GM12878 (cell line): ENCODE measurements around the gene CALM3. TPM values are rescaled to one million over a fixed set of nuclear protein-coding genes. Genes with fewer than 3 reads are reported as not detected.
A peak's percentile ranks its signal among the peaks of the same experiment; 100 is the strongest.

Experiments
- ATAC-seq: fragments of 200-7000 bp; cut with Tn5 transposase; 3 replicates; pipeline ENCODE4 v1.9.1; 2020; ENCODE audit warnings: mild to moderate bottlenecking, moderate library complexity
- BruUV-seq: library from RNA; stranded (reverse); fragments of 400-500 nt; replicated peaks from 2 replicates; lab custom pipeline; 2021; lab: Mats Ljungman, UMichigan
- CTCF ChIA-PET: fragments of 300-600 bp; sonication (Branson Sonifier 250); formaldehyde crosslinking; extraction: SDS; loops from one replicate; lab custom pipeline; 2021; ENCODE audit warnings: inconsistent platforms; lab: Yijun Ruan, JAX
- POLR2A ChIA-PET: fragments of 350-600 bp; formaldehyde crosslinking; extraction: SDS; loops from one replicate; lab custom pipeline; 2021; ENCODE audit warnings: inconsistent platforms; lab: Charles Lee
- RAD21 ChIA-PET: fragments of 300-600 bp; sonication (Branson Sonifier 250); formaldehyde crosslinking; loops from one replicate; lab custom pipeline; 2023; ENCODE audit warnings: antibody characterized with exemption; ENCODE audit not compliant: unreplicated experiment; lab: Charles Lee
- SMC1A ChIA-PET: fragments of 300-600 bp; sonication (Branson Sonifier 250); formaldehyde crosslinking; loops from one replicate; lab custom pipeline; 2023; ENCODE audit not compliant: unreplicated experiment, uncharacterized antibody; lab: Charles Lee
- DNase-seq: peaks from one replicate; pipeline ENCODE4 v3.0.0-alpha.2; 2011; ENCODE audit warnings: low read depth, low spot score
- FAIRE-seq: peaks from 3 replicates; lab custom pipeline; 2011; peaks lifted over from hg19 to GRCh38; lab: Jason Lieb, UNC
- H2AFZ ChIP-seq: 2 replicates; pipeline ENCODE4 v1.6.0; 2011; ENCODE audit warnings: low read depth, low read length, control low read depth; ENCODE audit not compliant: control insufficient read depth
- H3K27ac ChIP-seq: 2 replicates; pipeline ENCODE4 v1.5.1; 2011; ENCODE audit warnings: control low read depth; ENCODE audit not compliant: control insufficient read depth, insufficient read depth
- H3K27me3 ChIP-seq, 2 experiments: replicated peaks in 1 of 2; 2 replicates each; pipeline versions ENCODE4 v1.6.0 to v1.6.1; 2011; ENCODE audit warnings: low read length in 1 of 2; ENCODE audit not compliant: control insufficient read depth in 2 of 2, insufficient read depth in 2 of 2
- H3K36me3 ChIP-seq, 2 experiments: 2 replicates each; pipeline ENCODE4 v1.5.1; 2011; ENCODE audit warnings: low read length in 1 of 2; ENCODE audit not compliant: control insufficient read depth in 2 of 2, insufficient read depth in 2 of 2
- H3K4me1 ChIP-seq: 2 replicates; pipeline ENCODE4 v1.6.1; 2011; ENCODE audit warnings: mild to moderate bottlenecking, low read length, moderate library complexity, mixed read lengths; ENCODE audit not compliant: control insufficient read depth, insufficient read depth
- H3K4me2 ChIP-seq: 2 replicates; pipeline ENCODE4 v1.6.0; 2011; ENCODE audit warnings: control low read depth; ENCODE audit not compliant: control insufficient read depth, insufficient read depth
- H3K4me3 ChIP-seq: fragments of 200-600 bp; sonication (generic); 2 replicates; pipeline ENCODE4 v1.5.1; 2016
- H3K79me2 ChIP-seq: 2 replicates; pipeline ENCODE4 v1.6.0; 2011; ENCODE audit warnings: low read length; ENCODE audit not compliant: control insufficient read depth, insufficient read depth
- H3K9ac ChIP-seq: 2 replicates; pipeline ENCODE4 v1.8.0; 2011; ENCODE audit warnings: low read length, control low read depth, mixed read lengths; ENCODE audit not compliant: control insufficient read depth, insufficient read depth
- H3K9me3 ChIP-seq: replicated peaks from 3 replicates; pipeline ENCODE4 v1.5.1; 2011; ENCODE audit warnings: mild to moderate bottlenecking, low read length; ENCODE audit not compliant: control insufficient read depth, insufficient read depth
- H4K20me1 ChIP-seq: 2 replicates; pipeline ENCODE4 v1.6.0; 2011; ENCODE audit not compliant: control insufficient read depth, insufficient read depth
- CHD1 ChIP-seq: IDR thresholded peaks from 2 replicates; pipeline ENCODE4 v1.6.1; 2012; ENCODE audit warnings: low read depth, low read length, improper control_type of control experiment
- CREB1 ChIP-seq: IDR thresholded peaks from 2 replicates; pipeline ENCODE4 v1.6.1; 2012; ENCODE audit warnings: low read depth, mild to moderate bottlenecking, inconsistent platforms
- NFYB ChIP-seq: IDR thresholded peaks from 2 replicates; pipeline ENCODE4 v1.6.1; 2011; ENCODE audit warnings: low read depth, mild to moderate bottlenecking, low read length, improper control_type of control experiment, moderate library complexity; ENCODE audit not compliant: insufficient read depth
- WGBS: methylation state at CpG from one replicate; pipeline ENCODE4 v1.1.6; 2016; ENCODE audit warnings: low lambda C conversion rate; ENCODE audit not compliant: insufficient replicate concordance, insufficient coverage; ENCODE audit errors: missing lambda C conversion rate; 5-methylcytosine and 5-hydroxymethylcytosine counted together
- in situ Hi-C: fragments of 300-500 bp; cut with MboI; formaldehyde crosslinking; loops from 9 replicates; pipeline ENCODE4 v1.14.3; 2018; ENCODE audit warnings: mixed read lengths
- intact Hi-C: fragments of 100-400 bp; cut with micrococcal nuclease; formaldehyde crosslinking; loops from one replicate; pipeline ENCODE4 v1.14.2; 2022; ENCODE audit not compliant: unreplicated experiment
- polyA plus RNA-seq, 11 experiments: library from polyadenylated mRNA; depleted of rRNA in 4 of 11; unstranded in 6 of 11; stranded (reverse) in 5 of 11; fragments of >200 nt; fragmentation: Nextera tagmentation in 4 of 11; fragmentation: Illumina TruSeq in 1 of 11; extraction: Ambion mirVana in 4 of 11; extraction: Trizol in 1 of 11; gene quantifications; 1 replicate in 1 of 11; 2 replicates in 10 of 11; pipeline versions ENCODE4 v1.2.1 to v1.2.3, GENCODE V29; 2011 to 2016; ENCODE audit warnings: inconsistent platforms in 2 of 11, missing spikeins in 2 of 11, low read depth in 1 of 11
- total RNA-seq, 4 experiments: library from RNA; depleted of rRNA in 3 of 4; stranded (reverse); fragments of >200 nt in 3 of 4; fragmentation: Illumina TruSeq in 1 of 4; extraction: Trizol in 1 of 4; gene quantifications; 2 replicates each; pipeline versions ENCODE4 v1.2.1 to v1.2.3, GENCODE V29; 2013 to 2021
- TF ChIP-seq, protein P1 (sequence below): fragments of 150-350 bp; IDR thresholded peaks from 2 replicates; pipeline ENCODE4 v1.6.1; 2014; ENCODE audit warnings: mild to moderate bottlenecking, low read depth, low read length

CALM3 gene
- total and polyA plus RNA-seq, 10 of the 15 experiments (the other 5 are each of a cell fraction or from before 2014, with no cell fraction given): 164 to 849 (median 347) TPM

DNA sequence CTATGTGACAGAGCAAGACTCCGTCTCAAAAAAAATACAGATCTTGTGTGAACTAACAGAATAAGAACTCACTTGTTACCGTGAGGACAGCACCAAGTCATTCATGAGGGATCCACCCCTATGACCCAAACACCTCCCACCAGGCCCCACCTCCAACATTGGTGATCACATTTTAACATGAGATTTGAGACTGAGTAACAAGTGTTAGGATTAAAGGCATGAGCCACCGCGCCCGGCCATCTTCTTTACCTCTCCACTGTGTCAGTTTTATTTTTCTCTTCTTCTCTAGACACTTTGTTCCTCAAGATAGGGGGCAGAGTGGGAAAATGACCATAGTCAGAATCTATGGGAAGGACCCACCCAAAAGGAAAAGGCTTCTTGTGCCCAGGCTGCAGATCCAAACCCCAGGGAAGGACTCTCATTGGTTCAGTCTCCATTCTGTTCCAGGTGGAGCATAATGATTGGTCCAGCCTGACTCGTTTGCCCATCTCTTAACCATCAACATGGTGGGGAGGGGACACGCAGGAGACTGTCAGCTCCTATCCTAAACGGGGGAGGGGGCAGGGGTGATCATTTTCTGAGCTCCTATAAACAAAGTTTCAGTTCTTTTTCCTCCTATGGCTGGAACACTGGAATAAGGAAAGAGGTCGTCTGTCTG lies 1.3 kb upstream of the CALM3 start:
- Histone ChIP-seq H2AFZ (peak overlapping the region; percentile 97), H3K27me3 (no peaks in the 10 kb centered on the region), H3K4me2 (peak overlapping the region; percentile 73), H3K9me3 (peaks cover 7% of the 10 kb centered on the region; the same call in 2 of the 3 replicates), H3K27ac (peak overlapping the region; percentile 98), H3K4me3 (peak overlapping the region; percentile 72), H4K20me1 (peaks cover 8% of the 10 kb centered on the region), H3K9ac (peak overlapping the region; percentile 94), H3K36me3 (no peaks in the 10 kb centered on the region; a peak in 1 of 4 replicates), H3K4me1 (peaks cover 12% of the 10 kb centered on the region), H3K79me2 (peaks cover 37% of the 10 kb centered on the region)
- FAIRE-seq (no peak), ATAC-seq (no peak), DNase-seq (no peak)
- POLR2A ChIA-PET: interaction anchor here (1.0 to 7.3 kb wide), 5 partner anchors 13 to 605 kb away, joined by 3 to 72 read pairs (median 5); partner anchors contain the start of genes CCDC61, DACT3 and PTGIR
- no TSS peak for BruUV-seq
- TF ChIP-seq, protein P1, sequence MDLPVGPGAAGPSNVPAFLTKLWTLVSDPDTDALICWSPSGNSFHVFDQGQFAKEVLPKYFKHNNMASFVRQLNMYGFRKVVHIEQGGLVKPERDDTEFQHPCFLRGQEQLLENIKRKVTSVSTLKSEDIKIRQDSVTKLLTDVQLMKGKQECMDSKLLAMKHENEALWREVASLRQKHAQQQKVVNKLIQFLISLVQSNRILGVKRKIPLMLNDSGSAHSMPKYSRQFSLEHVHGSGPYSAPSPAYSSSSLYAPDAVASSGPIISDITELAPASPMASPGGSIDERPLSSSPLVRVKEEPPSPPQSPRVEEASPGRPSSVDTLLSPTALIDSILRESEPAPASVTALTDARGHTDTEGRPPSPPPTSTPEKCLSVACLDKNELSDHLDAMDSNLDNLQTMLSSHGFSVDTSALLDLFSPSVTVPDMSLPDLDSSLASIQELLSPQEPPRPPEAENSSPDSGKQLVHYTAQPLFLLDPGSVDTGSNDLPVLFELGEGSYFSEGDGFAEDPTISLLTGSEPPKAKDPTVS: no peak
- TF ChIP-seq NFYB (peak; percentile 56; the same call in 1 of the 2 replicates), CHD1 (no peak), CREB1 (no peak)
- in situ Hi-C loops: no loop called here
- RAD21 ChIA-PET: interaction anchor here (1.0 to 4.7 kb wide), 6 partner anchors 13 to 145 kb away, joined by 3 to 48 read pairs (median 22); partner anchors contain the start of genes DACT3 and PRKD2
- SMC1A ChIA-PET: interaction anchor here (1.0 to 4.7 kb wide), 3 partner anchors 16 to 62 kb away, joined by 4 to 83 read pairs (median 25); partner anchors contain the start of genes DACT3 and PTGIR
- intact Hi-C loops: no loop called here
- CTCF ChIA-PET: interaction anchor here (0.8 to 5.6 kb wide), 5 partner anchors 15 to 67 kb away, joined by 3 to 73 read pairs (median 13); partner anchors contain the start of gene DACT3
- WGBS: 56% methylated on average over 9 of the region's 9 CpGs
